Astrocyte (in vitro differentiated cells and primary cell): Measurements from ENCODE around the gene NFIA.

Source experiments
- EZH2 ChIP-seq: IDR thresholded peaks from 2 replicates; pipeline ENCODE4 v1.6.1; 2012; ENCODE audit warnings: mild to moderate bottlenecking, low read length, inconsistent platforms; ENCODE audit not compliant: insufficient read depth
- TF ChIP-seq, protein P1 (sequence below): IDR thresholded peaks from 2 replicates; pipeline ENCODE4 v1.5.1; 2011; ENCODE audit warnings: low read depth, mild to moderate bottlenecking, inconsistent platforms, low read length, moderate library complexity; ENCODE audit not compliant: insufficient read depth

DNA sequence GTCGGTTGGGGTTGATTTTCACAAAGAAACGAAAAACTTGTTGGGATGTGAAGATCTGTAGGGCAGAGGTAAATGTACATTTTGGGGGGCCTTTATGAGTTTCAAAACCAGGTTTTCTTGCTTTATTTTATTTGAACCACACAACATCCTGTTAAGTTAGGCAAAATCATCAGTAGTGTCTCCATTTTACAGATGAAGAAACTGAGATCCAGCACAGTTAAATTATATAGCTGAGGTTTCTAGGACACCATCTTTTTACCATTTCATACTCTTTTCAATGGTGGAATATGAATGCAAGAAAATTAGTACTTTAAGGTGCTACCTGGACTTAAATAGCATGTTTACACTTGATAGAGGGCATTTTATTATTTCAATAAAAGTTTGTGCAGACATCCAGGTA lies 187.7 kb downstream of the NFIA start:
- TF ChIP-seq, protein P1, sequence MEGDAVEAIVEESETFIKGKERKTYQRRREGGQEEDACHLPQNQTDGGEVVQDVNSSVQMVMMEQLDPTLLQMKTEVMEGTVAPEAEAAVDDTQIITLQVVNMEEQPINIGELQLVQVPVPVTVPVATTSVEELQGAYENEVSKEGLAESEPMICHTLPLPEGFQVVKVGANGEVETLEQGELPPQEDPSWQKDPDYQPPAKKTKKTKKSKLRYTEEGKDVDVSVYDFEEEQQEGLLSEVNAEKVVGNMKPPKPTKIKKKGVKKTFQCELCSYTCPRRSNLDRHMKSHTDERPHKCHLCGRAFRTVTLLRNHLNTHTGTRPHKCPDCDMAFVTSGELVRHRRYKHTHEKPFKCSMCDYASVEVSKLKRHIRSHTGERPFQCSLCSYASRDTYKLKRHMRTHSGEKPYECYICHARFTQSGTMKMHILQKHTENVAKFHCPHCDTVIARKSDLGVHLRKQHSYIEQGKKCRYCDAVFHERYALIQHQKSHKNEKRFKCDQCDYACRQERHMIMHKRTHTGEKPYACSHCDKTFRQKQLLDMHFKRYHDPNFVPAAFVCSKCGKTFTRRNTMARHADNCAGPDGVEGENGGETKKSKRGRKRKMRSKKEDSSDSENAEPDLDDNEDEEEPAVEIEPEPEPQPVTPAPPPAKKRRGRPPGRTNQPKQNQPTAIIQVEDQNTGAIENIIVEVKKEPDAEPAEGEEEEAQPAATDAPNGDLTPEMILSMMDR: no peak
- no peak for TF ChIP-seq EZH2
